ENCODE results near the gene CARTPT.

The CARTPT gene

DNA sequence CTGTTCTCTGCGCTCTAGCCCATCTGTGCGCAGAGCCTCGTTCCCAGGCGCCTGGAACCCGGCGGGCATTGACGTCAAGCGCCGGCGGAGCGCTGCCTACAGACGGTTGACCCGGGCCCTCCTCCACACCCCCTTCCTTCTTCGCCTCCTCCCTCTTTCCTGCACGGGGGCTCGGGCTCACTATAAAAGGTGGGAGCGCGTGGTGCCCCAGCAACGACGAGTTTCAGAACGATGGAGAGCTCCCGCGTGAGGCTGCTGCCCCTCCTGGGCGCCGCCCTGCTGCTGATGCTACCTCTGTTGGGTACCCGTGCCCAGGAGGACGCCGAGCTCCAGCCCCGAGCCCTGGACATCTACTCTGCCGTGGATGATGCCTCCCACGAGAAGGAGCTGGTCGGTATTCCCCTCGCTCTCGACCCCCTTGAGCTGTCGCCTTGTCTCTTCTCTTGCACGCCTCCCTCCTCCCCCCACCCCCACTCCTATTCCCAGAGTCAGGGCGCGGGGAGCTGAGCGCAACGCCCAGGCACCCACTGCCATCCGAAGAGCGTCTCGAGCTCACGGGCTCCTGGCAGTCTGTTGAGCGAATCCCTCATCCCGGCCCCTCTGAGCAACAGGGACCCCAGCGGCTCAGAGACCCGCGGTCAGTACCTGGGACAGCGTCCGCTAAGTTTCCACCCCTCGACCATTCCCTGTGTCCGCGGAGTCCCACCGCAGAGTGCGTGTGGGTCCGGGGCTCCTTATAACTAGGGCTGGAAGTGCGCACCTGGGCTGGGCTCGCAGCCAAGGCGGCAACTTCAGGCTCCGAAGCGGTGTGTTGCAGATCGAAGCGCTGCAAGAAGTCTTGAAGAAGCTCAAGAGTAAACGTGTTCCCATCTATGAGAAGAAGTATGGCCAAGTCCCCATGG, at the start of gene CARTPT:
CARTPT (plus strand) TSS at position 213 of the 902 bp plus-strand sequence; CDS start at position 232, 19 bp downstream.
- no peak for DNase-seq (ENCODE audit: low read depth, low spot score)

DNA sequence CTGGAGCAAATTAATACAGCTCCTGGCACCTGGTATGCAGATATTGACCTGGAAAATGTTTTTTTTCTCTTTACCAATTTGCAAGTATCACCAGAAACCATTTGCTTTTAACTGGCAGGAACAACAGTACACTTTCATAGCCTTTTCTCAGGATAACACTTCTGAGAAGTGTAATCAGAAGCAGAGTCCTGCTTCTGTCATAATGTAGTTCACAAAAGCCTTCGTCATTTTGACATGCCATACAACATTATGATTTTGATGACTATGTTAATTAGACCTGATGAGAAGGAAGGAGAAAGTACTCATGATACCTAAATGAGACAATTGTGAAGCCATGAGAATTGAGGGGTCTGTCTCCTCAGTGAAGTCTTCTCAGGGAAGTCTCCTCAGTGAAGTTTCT, 41.1 kb upstream of the CARTPT start:
- DNase-seq (ENCODE audit: low read depth, low spot score) = no peak

DNA sequence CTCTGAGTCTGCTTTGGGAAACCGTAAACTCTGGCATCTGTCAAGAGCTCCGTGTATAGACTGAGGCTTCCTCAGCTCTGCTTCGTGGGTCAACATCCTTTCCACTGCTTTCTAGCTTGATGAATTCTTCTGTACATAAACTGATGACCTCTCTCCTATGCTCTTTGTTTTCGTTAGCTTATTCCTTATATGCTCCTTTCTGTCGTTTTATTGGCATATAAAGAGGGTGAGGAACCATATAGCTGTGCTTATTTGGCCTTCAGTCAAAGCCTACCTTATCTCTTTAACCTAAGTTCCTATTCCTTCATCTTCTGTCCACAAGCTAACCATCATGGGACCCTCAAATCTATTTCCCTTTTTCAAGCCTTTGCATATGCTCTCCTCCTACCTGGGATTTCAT, 39.4 kb upstream of the CARTPT start:
- DNase-seq (ENCODE audit: low read depth, low spot score) = no peak

DNA sequence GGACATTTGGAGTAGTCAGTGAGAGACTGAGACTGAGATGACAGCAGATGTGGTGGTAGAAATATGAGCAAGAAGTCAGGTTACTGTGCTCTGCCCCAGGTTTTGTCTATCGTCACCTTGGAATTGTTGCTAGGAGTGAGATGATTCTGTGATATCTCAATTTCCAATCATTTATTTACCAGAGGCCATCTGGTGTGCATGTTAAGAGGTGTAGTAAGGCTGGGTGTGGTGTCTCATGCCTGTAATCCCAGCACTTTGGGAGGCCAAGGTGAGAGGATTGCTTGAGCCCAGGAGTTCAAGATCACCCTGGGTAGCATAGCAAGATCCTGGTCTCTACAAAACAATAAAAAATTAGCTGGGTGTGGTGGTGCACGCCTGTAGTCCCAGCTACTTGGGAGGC, 38.6 kb upstream of the CARTPT start:
- DNase-seq (ENCODE audit: low read depth, low spot score) = no peak

DNA sequence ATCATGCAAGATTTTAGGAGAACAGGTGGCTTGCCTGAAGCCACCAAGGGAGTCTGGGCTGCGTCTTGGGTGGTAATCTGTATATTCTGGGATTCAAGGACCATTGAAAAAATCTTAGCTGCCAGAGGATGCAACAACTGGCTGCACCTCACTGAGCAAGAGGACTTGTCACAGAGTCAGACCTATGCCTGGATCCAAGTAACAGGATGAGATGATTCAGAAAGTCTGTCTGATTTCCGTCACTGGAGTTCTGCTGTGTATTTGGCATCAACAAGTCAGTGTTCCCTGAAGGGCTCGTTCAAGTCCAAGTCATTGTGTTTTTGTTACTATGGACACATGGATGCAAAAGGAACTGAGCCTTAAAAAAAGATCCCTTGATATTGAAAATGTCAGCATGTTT, 37.8 kb upstream of the CARTPT start:
- no peak for DNase-seq (ENCODE audit: low read depth, low spot score)

DNA sequence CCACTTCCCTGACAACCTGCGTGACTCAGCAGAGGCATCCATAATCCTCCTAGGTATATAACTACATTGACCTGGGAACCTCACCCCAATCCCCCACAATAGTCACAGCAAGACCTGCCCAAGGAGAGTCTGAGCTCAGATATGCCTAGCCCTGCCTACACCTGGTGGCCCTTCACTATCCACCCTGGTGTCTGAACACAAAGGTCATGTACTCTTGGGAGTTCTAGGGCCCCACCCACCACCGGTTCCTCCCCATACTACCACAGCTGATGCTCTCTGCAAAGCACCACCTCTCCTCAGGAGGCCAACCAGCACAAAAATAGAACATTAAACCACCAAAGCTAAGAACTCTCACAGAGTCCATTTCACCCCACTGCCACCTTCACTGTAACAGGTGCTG, 34.8 kb upstream of the CARTPT start:
- no peak for DNase-seq (ENCODE audit: low read depth, low spot score)

DNA sequence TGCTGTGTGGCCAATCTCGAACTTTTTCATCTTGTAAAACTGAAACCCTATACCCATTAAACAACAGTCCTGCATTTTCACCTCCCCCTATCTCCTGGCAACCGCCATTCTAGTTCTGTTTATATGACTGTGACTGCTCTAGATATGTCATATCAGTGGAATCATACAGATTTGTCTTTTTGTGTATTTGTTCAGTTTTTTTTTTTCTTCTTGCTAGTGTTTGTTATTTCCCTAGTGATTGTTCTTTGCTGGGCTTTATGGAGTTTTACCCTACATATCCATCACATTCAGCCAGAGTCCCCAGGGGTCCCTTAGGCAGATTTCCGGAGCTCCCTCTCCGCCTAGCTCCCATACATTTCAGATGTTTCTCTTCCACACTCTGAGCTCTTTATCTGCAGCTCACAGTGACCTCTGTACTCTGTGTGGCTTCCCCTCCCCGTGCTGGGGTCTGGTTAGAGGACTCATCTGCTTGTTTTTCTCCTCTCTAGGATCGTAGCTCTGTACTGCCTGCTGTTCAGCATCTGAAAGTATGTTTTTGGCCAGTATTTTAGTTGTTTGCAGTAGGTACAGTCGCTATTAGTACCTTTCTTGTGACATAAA, 25.1 kb upstream of the CARTPT start:
- DNase-seq (ENCODE audit: low read depth, low spot score) = peak; percentile 9

DNA sequence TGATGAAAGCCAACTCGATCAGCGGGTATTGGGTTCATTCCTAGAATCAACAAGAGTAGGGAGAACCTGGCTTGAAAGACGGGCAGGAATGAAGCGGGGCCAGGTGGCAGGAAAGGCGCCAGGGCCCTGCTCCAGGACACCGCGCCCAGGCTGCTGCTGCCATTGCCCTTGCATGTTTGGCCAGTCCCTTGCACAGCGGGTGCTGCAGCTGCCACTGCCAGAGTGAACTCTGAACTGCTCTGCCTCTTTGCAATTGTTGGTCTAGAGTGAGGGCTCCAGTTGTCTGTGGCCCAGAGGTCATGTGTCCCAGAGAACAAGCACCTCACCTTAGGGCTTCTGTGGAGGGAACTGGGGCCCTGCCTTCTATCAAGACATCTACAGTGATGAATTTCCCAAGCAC, 24.0 kb upstream of the CARTPT start:
- DNase-seq (ENCODE audit: low read depth, low spot score) = no peak

DNA sequence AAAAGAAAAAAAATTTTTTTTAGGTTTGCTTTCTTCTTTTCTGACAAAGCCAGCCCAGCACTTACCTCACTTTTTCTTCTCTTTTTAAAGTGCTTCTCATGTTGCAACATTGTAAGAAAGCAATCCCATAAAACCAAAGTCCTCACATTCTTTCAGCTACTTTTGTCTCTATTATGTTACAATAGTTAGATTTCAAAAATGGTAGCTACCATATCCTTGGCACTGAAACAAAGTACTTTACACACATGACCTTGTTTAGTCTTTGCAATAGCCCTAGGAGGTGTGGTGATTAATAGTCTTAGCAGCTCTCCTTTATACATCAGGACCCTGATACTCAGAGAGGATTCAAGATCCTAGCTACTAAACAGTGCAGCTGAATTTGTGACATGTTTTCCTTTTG, 23.5 kb upstream of the CARTPT start:
- no peak for DNase-seq (ENCODE audit: low read depth, low spot score)

DNA sequence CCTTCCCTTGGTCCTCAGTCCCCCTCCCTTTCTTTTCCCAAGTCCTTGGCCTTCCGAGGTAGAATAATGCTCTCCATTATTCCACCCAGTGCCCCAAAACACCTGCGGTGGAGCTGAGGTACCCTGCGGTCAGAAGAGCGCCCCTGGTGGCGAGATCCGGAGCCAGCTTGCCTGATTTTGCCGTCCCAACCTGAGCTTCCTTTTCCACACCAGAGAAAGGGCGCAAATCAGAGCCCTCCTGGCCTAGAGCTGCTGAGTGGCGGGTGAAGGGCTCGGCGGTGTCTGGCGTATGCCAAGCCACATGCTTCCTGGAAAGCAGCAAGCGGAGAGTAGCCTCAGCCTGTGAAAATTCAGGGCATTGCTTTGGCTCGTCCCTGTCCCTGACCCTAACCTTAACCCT, 21.1 kb upstream of the CARTPT start:
- no peak for DNase-seq (ENCODE audit: low read depth, low spot score)

DNA sequence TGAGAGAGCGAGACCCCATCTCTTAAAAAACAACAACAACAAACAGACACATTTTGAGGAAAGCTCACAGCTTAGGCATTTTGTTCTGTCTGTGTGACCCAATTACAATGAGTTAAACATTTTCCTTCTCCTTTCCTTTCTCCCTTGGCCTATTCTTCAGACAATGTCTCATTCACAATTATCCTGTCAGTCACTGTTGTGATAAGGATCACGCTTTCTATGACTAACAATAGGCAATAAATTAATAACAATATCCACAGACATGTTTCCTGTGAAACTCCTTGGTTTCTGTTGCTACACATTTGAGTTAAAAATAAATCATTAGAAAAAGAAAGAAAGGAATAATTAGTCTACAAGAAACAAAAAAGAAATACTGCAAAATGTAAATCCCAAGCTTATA, 19.8 kb upstream of the CARTPT start:
- no peak for DNase-seq (ENCODE audit: low read depth, low spot score)

DNA sequence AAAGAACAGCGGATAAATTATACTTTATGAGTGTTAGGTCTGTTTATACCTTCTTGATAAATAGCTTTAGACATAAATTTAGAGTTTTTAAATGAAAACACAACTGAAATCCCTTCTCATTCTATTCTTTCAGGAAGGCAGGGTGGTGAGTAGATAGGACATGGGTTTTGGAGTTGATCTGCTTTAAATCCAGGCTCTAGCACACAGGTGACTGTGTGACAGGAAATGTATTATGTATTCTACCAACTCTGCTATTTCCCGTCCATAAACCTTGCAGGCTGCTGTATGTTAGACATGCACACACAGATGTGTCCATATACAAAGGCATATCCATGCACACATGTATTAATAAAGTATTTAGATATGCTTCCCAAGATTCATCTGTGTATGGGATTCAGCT, 19.3 kb upstream of the CARTPT start:
- no peak for DNase-seq (ENCODE audit: low read depth, low spot score)

DNA sequence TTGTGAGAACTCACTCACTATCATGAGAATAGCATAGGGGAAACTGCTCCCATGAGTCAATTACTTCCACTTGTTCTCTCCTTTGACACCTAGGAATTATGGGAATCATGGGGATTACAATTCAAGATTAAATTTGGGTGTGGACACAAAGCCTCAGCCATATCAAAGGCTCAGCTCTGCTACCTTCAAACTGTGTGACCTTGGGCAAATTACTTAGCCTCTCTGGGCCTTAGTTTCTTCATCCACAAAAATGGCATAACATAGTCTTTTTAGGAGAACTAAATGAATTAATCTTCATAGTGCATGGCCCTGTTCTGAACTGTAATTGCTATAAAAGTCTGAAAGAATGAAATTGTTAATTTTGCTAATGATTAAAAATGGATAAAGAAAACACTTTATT, 18.3 kb upstream of the CARTPT start:
- DNase-seq (ENCODE audit: low read depth, low spot score) = no peak

DNA sequence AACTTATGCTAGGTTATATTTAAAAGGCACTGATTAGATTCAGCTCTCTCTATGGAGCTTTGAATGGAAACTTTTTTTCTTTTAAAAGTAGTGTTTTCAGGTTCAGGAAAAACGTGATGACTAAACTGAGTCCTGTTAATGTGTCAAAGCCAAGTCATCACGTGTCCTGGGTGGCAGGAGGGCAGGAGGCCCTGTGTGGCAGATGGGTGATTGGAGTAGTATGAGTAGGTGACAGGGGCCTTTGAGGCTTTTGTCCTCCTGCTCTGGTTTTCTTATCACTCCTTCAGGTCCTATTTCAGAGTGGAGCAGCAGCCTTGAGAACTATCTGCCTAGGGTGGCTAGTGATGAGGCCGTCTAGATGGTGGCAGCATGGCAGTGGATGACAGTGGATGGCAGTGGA, 17.7 kb upstream of the CARTPT start:
- no peak for DNase-seq (ENCODE audit: low read depth, low spot score)

DNA sequence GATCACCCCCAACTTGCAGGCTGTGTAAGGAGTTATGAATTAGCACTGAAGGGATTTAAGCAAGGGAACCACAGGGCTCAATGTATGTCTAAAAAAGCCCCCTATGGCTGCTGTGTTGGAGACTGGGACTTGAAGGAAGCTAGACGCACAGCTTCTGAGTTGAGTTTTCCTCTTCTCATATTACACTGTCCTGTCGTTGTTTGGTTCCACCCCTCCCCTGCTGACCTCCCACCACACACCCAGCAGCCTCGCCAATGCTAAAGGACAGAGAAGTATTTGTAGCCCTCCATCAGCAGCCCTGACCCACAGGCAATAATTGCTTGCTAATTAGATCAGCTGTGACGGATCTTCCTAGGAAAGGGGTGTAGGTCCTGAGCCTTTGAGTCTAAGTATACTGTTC, 15.1 kb upstream of the CARTPT start:
- DNase-seq (ENCODE audit: low read depth, low spot score) = no peak

DNA sequence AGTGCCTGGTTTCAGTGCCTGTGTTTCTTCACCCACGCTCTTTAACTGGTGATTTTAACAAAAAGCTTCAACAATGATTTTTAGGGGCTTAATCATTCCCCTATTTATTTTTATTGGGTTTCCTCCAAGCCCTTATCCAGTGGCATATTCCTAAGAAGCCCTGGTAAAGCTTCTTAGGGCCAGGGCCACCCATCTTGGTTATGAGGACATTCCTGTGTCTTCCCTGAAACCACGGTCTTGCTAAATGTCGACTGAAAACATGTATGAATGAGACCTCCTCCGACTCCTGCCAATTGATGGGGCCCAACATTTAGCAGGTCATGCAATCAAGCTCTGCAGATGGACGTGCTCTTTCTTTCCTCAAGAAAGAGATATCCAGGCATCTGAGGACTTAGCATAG, 13.7 kb upstream of the CARTPT start:
- DNase-seq (ENCODE audit: low read depth, low spot score) = no peak

DNA sequence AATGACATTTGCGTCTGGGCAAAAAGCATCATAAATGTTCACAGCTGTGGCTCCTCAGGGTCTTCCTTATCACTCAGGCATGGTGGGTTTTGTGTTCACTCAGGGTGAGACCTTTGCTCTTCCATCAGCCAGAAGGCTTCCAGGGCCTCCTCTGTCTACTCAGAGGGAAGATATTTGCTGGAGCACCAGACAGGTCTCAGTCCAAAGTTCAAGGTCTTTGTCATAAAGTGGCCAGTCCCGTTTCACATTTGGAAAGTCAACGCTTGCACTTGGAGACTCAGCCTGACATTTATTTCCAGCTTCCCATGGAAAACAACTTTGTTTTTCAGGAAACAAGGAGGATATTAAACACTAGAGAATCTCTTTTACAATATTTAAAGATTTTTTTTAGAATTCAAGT, 12.2 kb upstream of the CARTPT start:
- no peak for DNase-seq (ENCODE audit: low read depth, low spot score)

DNA sequence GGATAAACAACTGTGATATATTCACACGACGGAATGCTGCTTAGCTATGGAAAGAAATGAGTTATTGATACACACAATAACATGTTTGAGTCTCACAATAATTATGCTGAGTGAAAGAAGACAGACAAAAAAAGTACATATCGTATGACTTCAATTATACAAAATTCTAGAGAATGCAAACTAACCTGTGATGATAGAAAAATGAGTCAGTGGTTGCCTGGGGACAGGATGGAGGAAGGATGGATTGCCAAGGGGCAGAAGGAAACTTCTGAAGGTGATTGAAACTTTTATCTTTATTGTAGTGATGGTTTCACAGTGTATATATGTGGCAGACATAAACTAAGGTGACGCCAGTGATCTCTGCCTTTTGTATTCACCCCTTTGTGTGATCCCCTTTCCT, 7.5 kb upstream of the CARTPT start:
- no peak for DNase-seq (ENCODE audit: low read depth, low spot score)

DNA sequence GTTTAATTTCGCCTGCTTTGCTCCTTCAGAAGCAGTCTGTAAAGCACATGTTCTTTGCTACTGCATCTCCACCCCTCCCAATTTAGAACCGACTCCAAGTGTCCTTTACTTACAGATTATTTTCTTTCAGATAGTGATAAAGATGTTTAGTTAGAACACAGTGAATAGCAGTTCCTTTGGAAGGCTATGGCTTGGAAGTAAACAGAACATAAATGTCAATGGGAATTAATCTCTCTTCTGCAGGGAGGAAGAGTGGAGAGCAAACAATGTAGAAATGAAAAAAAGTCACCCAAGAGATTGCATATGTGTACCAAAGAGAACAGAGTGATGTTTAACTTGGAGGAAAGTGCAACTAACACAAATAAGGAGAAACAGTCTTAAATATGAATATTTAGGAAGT, 4.2 kb upstream of the CARTPT start:
- DNase-seq (ENCODE audit: low read depth, low spot score) = no peak

DNA sequence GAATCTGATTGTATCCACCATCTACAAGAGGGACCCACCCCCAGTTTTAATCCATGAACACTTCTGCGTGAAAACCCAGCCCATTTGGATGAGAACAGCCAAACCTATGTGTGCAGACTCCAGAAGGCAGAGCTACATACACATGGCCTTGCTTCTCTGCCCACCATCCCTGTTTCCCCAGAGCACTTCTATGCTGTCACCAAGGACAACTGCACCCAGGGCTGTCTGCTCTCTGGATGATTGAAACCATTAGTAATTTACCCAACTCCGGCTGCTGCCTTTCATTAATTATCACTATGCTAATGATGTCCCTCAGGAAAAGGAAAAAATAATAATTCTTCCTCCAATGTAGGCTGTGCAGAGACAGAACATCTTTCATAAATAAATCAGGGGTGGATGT, 8.9 kb downstream of the CARTPT start:
- DNase-seq (ENCODE audit: low read depth, low spot score) = no peak

DNA sequence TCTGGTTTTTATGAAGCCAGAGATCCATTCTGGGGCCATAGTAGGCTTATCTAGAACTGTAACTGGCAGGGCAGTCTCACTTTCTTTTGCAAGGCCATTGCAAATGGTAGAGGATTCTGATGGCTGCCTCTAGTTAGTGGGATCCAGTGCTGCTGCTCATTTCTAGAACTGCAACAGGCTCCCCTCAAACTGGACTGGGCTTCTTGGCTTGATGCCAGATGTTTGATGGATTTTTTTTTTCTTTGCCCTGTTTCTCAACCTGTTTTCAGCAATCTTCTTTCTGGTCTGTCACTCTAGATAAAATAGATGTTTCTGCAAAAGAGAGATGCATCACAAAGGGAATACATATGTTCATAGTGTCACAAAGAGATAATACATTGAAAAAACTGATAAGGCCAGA, 11.9 kb downstream of the CARTPT start:
- no peak for DNase-seq (ENCODE audit: low read depth, low spot score)

DNA sequence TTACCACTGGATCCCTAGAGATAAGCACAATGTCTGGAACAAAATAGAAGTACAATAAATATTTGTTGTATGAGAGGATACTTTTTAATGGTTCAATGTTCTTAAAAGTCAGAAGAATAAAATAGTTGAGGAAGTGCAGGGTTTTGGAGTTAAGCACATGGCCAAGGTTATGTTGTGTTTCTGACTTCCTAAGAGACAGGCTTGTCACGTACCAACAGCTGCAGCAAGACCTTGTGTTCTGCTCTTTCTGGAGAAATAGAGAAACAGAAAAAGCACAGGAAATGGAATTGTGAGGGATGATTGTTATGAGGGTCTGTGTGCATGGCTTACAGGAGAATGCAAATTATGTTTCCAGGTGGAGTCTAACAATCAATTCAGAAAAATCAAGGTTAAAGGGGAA, 12.9 kb downstream of the CARTPT start:
- DNase-seq (ENCODE audit: low read depth, low spot score) = no peak

DNA sequence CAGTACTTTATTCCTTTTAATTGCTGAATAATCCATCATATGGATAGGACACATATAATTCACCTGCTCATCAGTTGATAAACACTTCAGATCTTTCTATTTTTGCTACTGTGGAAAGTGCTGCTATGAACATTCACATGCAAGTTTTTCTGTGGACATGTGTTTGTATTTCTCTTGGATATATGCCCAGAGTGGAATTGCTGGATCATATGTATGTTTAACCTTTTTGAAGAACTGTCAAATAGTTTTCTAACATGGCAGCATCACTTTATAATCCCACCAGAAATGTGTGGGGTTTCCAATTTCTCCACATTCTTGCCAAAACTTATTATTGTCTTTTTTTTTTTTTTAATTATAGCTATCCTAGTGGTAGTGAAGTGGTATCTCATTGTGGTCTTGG, 15.1 kb downstream of the CARTPT start:
- no peak for DNase-seq (ENCODE audit: low read depth, low spot score)

All from smooth muscle cell of the brain vasculature (primary cell).